Renal cortex interstitium (tissue), 11 donors: Measurements from ENCODE around the gene TRPM3. TPM values are rescaled to one million over a fixed set of nuclear protein-coding genes. Genes with fewer than 3 reads are reported as not detected.

ENCODE experiments used
- DNase-seq, 11 donors: peaks; one replicate each; pipeline ENCODE4 v3.0.0-alpha.2; 2013; ENCODE audit warnings: low read depth in 9 of 11, low spot score in 4 of 11; ENCODE audit errors: extremely low read depth in 1 of 11
- polyA plus RNA-seq, 3 donors: library from polyadenylated mRNA; unstranded; fragments of 120-200 nt; gene quantifications; one replicate each; pipeline ENCODE4 v1.2.1, GENCODE V29; 2013; ENCODE audit not compliant: insufficient read length in 3 of 3

Gene TRPM3
- polyA plus RNA-seq, 3 donors: 12.4 to 14.9 (median 13.2) TPM

DNA sequence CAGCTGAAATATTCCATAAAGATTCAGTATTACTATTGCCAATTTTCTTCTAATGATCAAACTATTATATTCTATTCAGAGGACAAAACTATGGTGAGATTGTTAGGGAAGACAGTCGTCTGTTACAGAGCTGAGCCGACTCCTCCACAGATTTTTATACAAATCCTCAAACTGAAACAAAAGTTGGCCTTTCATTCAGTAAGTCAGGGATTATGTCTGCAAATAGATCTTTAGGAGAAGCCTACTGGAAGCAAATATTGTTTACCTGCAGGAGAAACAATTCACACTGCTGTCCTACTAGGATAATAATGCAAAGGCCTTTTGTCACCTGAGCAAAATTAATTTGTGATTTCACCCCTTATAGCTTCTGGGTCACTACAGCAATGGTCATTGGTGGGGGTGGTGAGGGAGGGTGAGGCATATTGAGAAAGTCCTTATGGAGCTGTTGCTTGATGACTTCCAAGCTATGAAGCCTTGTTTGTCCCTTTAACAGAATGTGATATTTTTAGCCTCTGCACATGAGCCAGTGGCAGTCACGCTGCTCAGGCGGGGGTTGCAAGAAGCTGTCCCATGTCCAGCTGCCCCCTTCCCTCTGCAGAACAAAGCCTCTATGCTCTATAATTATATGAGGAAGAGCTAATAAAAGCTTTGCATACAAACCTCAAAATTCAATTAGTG lies 506.5 kb downstream of the TRPM3 start:
- peak in 1 of 11 donors; percentile 33 for DNase-seq

DNA sequence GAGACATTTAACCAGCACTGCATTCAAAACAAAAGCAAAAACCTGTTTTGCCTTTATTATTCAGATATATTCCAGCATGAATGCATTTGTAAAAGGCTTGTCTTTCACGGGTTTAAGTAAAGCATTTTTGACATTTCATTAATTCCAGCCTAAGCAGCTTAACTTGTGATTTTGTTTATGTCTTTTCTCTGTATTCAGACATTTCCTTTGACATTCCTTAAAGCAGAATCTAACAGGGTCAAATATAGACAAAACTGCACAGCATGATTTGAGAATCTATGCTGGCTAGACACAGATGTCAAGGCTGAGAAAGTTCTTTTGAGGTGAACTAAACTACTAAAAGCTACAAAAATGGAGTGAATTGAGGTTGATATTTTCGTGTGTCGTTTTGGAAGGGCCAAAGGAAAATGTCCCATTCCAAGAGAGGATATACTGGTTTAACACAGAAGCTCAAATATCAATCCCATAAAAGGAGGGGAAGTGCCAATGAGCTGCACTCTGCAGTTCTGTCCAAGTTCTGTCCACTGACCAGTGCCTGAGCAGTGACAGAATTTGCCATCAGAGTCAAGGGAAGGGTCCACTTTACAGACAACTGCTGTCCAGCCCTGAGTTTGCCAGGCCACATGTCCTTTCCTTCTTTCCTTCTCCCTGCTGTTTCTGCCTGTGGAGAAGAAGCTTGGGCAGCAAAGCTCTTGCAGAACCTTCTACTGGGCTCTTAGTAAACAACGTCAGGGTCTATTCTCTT lies 508.2 kb downstream of the TRPM3 start:
- no peak for DNase-seq

DNA sequence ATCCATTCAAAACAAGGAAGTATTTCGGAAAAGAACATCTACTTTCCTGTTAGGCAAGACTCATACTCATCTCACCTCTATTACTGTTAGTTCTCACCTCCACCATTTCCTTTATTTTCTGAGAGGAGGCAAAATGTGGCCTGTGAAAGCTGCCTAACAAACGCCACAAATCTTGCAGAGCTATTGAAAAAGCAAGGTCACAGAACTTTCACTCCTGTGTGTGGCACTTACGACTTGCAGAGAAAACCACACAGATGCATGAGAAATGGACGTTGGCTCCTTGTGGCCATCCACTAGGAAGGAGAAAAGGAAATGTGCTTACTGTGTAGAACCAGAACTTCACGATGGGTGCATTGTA lies 511.2 kb downstream of the TRPM3 start:
- no peak for DNase-seq

DNA sequence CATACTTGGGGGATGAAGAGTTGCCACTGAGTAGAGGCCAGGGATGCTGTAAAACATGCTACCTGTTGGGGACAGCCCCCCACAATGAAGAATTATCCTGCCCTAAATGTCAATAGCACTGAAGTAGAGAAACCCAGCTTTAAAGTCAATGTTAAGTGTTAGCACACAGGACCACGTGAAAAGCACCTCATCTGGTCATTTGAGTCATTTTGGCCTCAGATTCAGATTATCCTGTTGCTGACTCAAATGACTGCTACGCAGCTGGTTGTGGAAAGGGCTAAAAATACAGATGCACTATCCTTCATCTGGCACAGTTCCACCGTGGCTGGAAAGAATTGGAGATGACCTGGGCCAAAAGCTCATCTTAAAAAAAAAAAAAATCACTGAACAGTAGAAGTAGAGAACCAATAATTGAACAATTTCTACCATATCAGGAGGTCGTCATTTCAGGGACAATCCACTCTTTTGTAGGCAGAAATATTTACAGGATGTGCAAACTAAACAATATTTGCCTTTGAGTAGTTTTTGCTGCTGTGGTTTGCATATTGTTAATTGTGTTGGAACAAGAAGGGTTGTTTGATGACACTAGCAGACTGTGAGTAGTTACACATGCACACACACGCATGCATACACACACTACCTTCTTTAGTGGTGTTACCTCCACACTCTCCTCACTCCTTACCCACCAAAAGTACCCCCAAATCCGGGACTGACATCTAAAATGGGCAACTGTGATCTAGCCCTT lies 511.7 kb downstream of the TRPM3 start:
- DNase-seq: no peak

DNA sequence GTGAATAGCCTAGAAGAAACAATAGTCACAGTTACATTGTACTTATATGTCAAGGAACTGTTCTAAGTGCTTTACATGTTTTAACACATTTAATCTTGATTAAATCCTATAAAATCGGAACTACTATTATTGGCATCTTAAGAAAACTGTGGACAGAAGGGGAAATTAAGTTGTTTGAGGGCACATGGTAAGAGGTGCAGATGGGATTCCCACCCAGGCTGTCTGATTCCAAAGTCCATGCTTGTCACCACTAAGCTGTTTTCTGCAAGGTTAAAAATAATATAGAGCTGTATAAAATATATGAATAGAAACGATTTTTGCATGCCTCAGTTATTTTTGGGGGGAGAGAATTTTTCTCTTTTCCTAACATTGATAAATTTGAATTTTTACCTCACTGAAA lies 512.4 kb downstream of the TRPM3 start:
- DNase-seq: no peak

DNA sequence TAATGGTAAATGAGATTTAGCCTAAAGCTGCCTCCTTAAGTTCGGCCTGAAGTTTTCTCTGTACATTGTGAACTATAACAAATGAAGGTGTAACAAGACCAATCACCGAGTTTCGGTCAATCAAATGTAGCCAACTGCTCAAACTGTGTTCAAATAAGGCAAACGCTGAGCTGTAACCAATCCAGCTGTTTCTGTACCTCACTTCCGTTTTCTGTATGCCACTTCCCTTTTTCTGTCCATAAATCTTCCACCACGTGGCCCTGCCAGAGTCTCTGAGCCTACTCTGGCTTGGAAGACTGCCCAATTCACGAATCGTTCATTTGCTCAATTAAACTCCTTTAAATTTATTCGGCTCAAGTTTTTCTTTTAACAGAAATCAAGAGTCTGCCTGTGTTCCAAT lies 513.5 kb downstream of the TRPM3 start:
- no peak for DNase-seq

DNA sequence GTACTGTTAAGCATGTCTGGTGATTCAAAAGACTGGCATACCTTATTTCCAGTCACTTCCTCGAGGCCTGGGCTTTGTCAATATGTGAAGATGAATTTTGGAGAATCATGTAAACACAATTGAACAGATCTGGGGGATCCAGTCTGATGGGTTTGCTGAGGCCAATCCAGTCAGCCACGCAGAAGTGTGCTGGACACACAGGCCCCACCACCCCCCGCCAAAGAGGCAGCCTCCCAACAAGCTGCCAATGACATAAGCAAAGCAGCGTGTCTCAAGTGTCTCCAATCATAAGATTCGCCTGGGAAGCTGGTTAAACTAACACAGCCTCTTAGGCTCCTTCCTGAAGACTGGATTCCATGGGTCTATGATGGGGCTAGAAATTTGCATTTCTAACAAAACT lies 514.1 kb downstream of the TRPM3 start:
- DNase-seq: no peak

DNA sequence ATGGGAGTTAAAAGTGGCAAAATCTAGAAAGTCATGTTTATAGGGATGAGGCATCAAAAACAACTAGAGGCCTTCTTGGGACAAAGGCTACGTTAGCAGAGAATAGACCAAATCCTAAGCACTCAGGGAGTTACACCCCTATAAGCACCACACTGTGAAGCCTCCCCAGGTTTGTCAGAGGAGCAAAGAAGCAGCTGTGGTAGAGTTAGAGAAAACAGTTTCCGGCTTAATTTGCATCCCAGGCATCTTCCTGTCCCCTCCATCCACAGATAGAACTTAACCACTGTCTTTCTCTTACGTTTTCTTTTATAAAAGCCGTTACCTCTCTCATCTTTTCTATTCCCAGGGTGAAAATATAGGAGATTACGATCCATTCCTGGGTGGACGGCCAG lies 518.4 kb downstream of the TRPM3 start:
- no peak for DNase-seq

DNA sequence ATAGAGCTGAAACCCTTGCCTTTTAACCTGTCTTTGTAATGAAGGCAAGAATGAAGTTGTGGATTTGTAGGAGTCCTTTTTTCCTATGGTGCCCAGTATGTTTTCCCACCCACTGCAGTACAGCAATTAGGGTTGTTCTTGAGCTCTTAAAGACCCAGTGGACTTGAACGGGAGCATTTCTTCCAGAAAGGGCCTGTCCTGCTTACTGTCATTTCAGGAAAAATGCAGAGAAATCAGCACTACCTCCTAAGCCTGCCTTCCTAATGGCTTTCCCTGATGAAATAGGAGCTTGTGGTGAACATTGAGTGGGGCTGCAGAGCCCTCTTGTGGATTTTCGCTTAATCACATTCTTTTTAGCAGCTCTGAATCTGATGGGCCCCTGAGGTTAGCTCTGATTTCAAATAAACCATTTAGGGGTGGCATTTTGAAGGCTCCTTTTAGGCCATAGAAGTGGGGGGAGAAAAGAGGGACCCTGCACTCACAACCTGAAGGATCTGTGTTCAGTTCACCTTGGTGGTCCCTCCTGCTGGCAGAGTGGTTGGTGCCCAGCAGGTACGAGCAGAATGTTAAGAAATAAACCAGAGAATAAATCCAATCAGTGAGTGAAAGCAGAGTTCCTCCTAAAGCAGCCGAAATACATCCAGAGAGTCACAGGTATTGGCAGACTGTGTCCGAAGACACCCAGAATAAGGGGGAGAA lies 519.0 kb downstream of the TRPM3 start:
- DNase-seq: peak in 10 of 11 donors; percentile 38 to 66 (median 56)

DNA sequence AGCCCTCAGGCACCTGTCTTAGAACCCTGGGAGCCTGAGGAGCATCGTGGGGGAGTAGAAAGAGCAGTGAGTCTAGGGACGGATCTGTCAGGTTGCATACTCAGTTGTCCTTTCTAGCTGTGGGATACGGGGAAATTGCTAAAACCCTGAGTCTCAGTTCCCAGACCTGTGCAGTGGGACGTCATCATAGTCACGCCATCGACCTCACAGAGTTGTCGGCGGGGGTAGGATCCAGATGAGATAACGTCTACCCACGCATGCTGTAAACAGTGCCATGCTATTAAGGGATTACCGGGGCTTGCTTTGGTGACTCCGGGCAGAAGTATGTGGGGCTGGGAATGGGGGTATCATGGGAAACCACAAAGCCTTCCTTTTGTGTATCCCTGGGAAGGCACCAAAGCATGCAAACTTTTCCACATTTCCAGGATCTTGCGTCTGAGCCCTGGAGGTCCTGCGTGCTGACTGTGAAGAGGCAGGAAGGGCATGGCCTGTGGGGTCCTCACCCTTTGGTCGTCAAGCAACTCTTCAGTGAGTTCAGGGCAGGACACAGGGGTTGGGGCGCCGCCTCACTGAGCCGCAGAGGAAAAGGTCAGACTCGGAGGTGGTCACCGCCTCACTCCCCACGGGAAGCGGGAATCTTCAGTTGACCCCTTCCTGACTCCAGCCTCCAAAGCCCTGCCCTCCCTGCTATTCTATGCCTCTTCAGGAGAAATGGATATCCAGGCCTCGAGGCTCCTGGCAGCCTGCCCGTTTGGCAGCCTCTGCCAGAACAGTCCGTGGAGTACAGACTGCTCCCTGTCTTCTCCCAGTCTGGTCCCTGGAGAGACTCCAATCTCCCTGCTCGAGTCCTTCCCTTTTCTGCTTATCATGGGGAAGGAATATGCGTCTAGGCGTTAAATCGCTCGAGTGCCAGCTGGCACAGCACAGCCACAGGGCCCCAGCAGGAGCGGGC lies 520.1 kb downstream of the TRPM3 start:
- peak in 7 of 11 donors; percentile 22 to 54 (median 32) for DNase-seq

DNA sequence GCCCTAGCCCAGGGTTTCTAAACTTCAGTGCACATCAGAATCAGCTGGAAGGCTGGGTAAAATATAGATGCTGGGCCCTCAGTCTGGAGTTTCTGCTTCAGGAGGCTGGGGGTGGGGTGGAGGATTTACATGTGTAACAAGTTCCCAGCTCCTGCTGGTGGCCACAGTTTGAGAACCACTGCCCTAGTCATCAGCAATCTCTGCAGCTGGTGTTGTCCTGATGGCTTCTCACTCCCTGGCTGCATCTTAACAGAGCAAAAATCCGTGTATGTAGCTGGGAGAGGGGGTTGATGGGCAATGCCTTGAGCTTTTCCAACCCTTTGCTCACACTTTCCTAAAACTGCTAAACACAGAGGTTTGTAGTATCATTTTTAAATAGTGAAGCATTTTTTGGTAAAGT lies 520.9 kb downstream of the TRPM3 start:
- DNase-seq: no peak

DNA sequence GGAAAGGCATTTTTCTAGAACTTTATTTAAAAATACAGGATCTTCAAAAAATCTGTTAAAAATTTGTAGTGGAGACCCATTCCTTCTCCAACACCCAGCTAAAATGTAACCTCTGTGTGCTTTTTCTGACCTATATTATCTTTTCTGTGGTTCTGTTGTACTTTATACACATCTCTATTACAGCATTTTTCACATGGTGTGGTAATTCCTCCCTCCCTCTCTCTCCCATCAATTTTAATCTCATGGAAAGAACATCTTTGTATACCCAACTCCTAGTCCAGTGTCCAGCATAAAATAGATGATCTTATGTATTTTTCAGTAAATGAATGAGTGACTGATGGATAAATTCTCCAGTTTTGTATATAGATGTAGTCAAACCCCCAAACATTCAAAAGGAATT lies 523.5 kb downstream of the TRPM3 start:
- DNase-seq: no peak

DNA sequence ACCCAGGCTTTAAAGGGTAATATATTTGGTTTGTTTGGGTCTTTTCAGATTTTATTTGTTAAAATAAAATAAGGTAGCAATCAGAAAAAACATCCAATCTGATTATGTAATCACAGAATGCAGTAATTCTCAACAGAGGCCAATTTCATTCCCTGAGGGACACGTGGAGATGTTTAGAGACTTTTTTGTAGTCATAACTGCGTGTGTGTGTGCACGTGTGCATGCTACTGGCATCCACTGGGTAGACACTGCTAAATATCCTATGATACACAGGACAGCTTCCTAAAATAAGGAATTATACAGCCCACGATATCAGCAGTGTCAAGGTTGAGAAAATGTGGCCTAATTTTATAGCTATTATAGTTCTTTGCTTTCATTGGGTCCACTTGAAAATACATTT lies 526.2 kb downstream of the TRPM3 start:
- no peak for DNase-seq

DNA sequence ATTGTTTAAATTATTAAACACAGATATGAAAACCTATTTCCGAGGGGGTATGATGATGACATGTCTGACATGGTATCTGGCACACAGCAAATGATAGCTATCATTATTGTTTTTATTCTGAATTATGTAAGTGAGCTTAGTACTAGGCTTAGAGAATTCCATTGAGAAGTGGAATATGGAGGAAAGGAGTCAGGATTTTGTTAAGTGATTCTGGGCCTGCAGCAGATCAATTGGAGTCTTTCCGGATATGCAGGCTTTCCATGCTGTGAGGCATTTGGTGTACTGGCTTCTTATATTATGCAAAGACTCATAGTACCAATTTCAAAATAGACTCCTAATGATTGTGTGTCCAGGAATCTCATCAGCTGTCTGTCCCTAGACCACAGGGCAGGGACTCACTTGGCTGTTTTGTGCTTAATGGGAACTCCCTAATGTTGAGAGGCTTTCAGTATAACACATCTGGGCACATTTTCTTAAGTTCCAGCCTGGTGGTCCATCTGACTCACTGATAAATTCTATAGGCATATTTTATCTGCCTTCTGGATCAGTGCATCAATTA lies 527.0 kb downstream of the TRPM3 start:
- no peak for DNase-seq

DNA sequence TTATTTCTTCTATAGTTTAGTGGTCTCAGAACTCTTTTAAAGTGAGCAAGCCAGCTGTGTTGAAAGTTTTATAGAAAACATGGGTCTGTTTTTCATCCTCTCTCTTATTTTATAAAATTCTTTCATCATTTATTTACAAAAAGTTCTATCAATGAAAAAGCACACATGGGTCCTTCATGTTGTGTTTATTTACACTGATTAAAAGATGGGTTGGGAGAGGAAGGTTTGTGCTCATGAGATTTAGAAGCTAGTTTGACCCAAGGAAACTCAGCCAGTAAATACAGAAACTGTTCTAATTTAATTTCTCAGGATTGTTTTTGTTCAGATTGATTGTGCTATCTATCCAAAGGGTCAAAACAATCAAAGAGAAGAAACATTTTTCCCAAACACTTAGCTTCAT lies 528.2 kb downstream of the TRPM3 start:
- DNase-seq: no peak

DNA sequence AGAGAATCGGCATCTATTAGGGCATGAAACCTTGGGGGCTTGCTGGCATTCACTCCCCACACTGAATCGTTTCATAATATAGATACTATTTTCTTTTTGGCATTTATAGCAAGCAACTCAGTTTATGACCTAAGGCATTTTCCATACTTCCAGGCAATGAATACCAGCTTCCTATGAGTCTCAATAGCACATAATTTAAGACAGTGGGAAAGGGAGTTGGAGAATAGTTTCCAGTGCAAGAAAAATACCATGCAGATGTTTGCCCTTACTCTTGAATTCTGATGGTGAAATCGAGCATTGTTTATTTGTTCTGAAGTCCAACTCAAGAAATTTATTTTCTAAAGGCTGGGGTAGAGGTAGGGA lies 531.1 kb downstream of the TRPM3 start:
- no peak for DNase-seq

DNA sequence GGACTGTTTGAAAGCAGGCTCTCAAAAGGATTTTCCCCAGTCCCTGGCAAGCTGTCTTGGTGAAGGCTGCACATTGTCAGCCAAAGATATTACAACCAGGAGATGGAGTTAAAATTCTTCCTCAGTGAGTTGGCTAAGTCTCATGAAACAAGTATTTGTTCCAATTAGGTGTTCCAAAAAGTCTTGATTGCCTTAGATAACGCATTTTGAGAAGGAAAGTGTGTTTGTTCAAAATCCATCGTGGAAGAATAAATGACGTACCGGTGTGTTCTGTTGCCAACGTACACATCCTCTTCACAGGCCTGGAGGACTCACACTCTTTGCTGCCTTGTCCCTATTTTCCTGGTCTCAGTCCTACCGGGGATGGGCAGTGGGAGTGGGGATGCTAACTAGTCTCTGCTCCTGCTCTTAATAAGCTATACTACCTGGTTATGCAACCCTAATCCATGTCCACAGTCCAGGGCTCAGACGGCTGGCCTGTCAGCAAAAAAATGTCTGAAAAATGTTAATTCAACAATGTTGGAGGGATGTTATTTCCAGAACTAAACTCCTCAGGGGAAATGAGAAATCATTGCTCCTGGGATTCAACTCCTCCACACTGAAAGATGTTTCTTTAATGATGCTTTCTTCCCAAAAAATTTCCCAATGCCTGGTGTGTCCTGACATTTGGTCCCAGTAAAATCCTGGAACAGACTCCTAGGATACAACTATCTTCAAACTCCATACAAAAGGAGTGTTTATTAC lies 531.7 kb downstream of the TRPM3 start:
- no peak for DNase-seq

DNA sequence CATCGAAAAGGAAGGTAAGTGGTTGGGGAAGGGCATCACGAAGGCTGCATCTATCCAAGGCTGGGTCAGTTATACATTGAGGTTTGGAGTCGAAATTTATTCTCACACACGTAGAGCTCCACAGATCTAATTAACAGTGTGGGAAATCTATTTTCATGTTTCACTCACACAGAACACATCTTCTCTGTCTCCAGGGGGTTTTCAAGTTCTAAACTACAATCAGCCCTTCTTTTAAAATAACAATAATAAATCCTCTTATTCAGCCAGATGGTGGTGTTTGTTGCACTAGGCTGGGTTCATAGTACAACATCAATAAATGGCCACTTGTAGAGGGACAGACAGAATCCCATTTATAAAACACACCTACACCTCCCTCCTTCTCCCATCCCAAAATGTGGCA lies 532.4 kb downstream of the TRPM3 start:
- DNase-seq: no peak
